Measurements from ENCODE around the gene STAT1. TPM values are rescaled to one million over a fixed set of nuclear protein-coding genes. Genes with fewer than 3 reads are reported as not detected.

STAT1 gene
- polyA plus RNA-seq, 1 donor (not counting 4 experiments of a cell fraction or from before 2014, with no cell fraction given) = 181 TPM

DNA sequence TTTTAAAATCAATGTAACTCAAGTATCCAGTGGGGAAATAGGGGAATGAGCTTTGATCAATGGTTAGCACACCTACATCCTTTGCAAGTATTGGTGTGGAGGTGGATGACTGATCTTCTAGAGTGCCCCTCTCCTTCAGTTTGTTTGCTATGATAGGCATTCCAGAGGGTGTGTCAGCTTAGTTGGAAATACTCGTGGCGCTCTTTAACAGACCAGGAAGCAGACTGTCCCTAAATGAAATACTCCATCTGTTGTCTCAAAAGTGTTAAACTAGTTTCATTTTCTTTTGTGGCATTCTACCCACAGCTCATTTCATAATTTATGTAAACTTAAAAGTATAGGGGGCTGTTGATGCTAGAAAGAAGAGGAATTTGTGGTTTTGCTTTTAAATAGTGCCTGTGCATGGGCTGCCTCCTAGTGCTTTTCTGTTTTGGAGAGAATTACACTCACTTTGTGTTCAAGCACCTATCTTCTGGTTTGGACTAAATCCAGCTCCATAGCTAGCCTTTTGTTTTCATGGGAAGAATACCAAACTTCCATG is 66.2 kb downstream of the STAT1 start:
- H3K9ac ChIP-seq (ENCODE audit: control insufficient read depth, extremely low read depth, insufficient read depth, low read length) = no peak overlapping the region
- H3K36me3 ChIP-seq (ENCODE audit: control insufficient read depth in 2 of 2, extremely low read depth in 1 of 2, insufficient read depth in 2 of 2, low read length in 2 of 2) = no peaks in the 10 kb centered on the region
- no peaks in the 10 kb centered on the region for H4K20me1 ChIP-seq (ENCODE audit: control insufficient read depth, extremely low read depth, insufficient read depth, low read length)
- H3K27ac ChIP-seq (ENCODE audit: control insufficient read depth, insufficient read depth, low read length) = peak overlapping the region; percentile 0
- H3K9me1 ChIP-seq (ENCODE audit: control insufficient read depth, extremely low read depth, insufficient read depth, low read length) = no peaks in the 10 kb centered on the region
- H3K4me3 ChIP-seq (ENCODE audit: control insufficient read depth in 2 of 3, extremely low read depth in 1 of 3, insufficient read depth in 2 of 3, low read depth in 1 of 3, low read length in 3 of 3) = no peak overlapping the region
- dilution Hi-C loops (cut with MboI; ENCODE audit: extremely low pct_ligation_motif_present, low sequenced_read_pairs) = no loop called here
- H3K9me3 ChIP-seq (ENCODE audit: control insufficient read depth, low read depth, low read length) = no peaks in the 10 kb centered on the region
- FAIRE-seq (peak; percentile 87), DNase-seq (ENCODE audit: low read depth, low spot score) (no peak)
- peak overlapping the region; percentile 42 for H3K4me2 ChIP-seq (ENCODE audit: control insufficient read depth, extremely low read depth, insufficient read depth, low read depth, low read length)
- no peaks in the 10 kb centered on the region for H3K27me3 ChIP-seq (ENCODE audit: control insufficient read depth, extremely low read depth, insufficient read depth, low read length)
- H3K4me1 ChIP-seq (ENCODE audit: control insufficient read depth, extremely low read depth, insufficient read depth, low read length) = peaks cover 28% of the 10 kb centered on the region
- H2AFZ ChIP-seq (ENCODE audit: control insufficient read depth, low read length) = no peak overlapping the region
- TF ChIP-seq EZH2 (IDR thresholded peaks at IDR 0.05; ENCODE audit: low read length) = no peak
- no peaks in the 10 kb centered on the region for H3K79me2 ChIP-seq (ENCODE audit: control insufficient read depth, insufficient read depth, low read length)

DNA sequence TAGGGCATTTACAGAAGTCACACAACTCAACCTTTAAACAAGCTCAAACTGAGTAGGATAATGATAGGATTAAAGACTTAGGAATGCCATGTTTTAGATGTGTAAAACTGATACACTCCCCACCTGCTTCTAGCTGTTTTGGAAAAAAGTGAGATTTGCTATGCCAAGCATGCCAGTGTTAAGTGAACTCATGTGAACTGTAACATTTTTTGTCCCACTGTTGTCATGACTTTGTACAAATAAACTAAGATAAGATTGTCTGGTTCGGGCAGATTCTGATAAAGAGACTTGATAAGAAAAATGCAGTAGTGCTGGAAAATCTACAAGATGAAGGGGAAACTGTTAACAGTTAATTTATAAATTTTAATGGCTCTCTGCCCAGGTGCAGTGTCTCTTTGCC is 66.8 kb downstream of the STAT1 start:
- TF ChIP-seq CTCF (optimal IDR thresholded peaks at IDR 0.05 in 1 of 3, IDR thresholded peaks at IDR 0.05 in 1 of 3, conservative IDR thresholded peaks at IDR 0.05 in 1 of 3; ENCODE audit: extremely low read depth in 1 of 3, insufficient read depth in 2 of 3, low read length in 3 of 3) (no peak), EZH2 (IDR thresholded peaks at IDR 0.05; ENCODE audit: low read length) (no peak)
- Histone ChIP-seq H3K4me2 (ENCODE audit: control insufficient read depth, extremely low read depth, insufficient read depth, low read depth, low read length) (peak overlapping the region; percentile 42), H3K79me2 (ENCODE audit: control insufficient read depth, insufficient read depth, low read length) (no peaks in the 10 kb centered on the region), H3K27me3 (ENCODE audit: control insufficient read depth, extremely low read depth, insufficient read depth, low read length) (no peaks in the 10 kb centered on the region), H3K9me3 (ENCODE audit: control insufficient read depth, low read depth, low read length) (no peaks in the 10 kb centered on the region), H3K9ac (ENCODE audit: control insufficient read depth, extremely low read depth, insufficient read depth, low read length) (no peak overlapping the region), H4K20me1 (ENCODE audit: control insufficient read depth, extremely low read depth, insufficient read depth, low read length) (no peaks in the 10 kb centered on the region), H2AFZ (ENCODE audit: control insufficient read depth, low read length) (no peak overlapping the region), H3K4me1 (ENCODE audit: control insufficient read depth, extremely low read depth, insufficient read depth, low read length) (peaks cover 28% of the 10 kb centered on the region), H3K4me3 (ENCODE audit: control insufficient read depth in 2 of 3, extremely low read depth in 1 of 3, insufficient read depth in 2 of 3, low read depth in 1 of 3, low read length in 3 of 3) (no peak overlapping the region), H3K36me3 (ENCODE audit: control insufficient read depth in 2 of 2, extremely low read depth in 1 of 2, insufficient read depth in 2 of 2, low read length in 2 of 2) (no peaks in the 10 kb centered on the region), H3K9me1 (ENCODE audit: control insufficient read depth, extremely low read depth, insufficient read depth, low read length) (no peaks in the 10 kb centered on the region), H3K27ac (ENCODE audit: control insufficient read depth, insufficient read depth, low read length) (no peak overlapping the region)
- peak; percentile 65 for FAIRE-seq
- dilution Hi-C loops (cut with MboI; ENCODE audit: extremely low pct_ligation_motif_present, low sequenced_read_pairs) = no loop called here
- no peak for DNase-seq (ENCODE audit: low read depth, low spot score)

DNA sequence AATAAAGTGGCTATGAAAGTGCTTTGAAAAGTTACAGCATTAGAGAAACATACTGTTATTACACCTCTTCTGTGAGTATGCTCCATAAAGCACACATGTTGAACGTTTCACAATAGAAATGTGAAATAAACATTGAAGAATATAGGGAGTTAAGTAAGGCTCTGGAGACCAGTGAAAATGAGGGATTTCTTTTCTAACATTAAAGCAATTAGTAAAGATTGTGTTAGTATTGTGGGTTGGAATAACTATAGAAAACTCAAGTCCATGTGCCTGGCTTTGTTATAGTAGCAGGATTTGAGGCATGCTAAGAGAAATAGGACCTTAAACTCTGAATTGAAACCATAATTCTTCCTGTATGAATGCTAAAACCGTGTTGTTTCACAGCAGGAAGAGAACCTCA is 70.3 kb downstream of the STAT1 start:
- no peak for DNase-seq (ENCODE audit: low read depth, low spot score)
- dilution Hi-C loops (cut with MboI; ENCODE audit: extremely low pct_ligation_motif_present, low sequenced_read_pairs) = no loop called here
- no peaks in the 10 kb centered on the region for H3K36me3 ChIP-seq (ENCODE audit: control insufficient read depth in 2 of 2, extremely low read depth in 1 of 2, insufficient read depth in 2 of 2, low read length in 2 of 2)
- no peak overlapping the region for H2AFZ ChIP-seq (ENCODE audit: control insufficient read depth, low read length)
- no peak for TF ChIP-seq EZH2 (IDR thresholded peaks at IDR 0.05; ENCODE audit: low read length)
- no peak for TF ChIP-seq CTCF (optimal IDR thresholded peaks at IDR 0.05 in 1 of 3, IDR thresholded peaks at IDR 0.05 in 1 of 3, conservative IDR thresholded peaks at IDR 0.05 in 1 of 3; ENCODE audit: extremely low read depth in 1 of 3, insufficient read depth in 2 of 3, low read length in 3 of 3)
- H3K27me3 ChIP-seq (ENCODE audit: control insufficient read depth, extremely low read depth, insufficient read depth, low read length) = no peaks in the 10 kb centered on the region
- no peak for FAIRE-seq
- no peaks in the 10 kb centered on the region for H3K9me3 ChIP-seq (ENCODE audit: control insufficient read depth, low read depth, low read length)
- H3K79me2 ChIP-seq (ENCODE audit: control insufficient read depth, insufficient read depth, low read length) = no peaks in the 10 kb centered on the region
- no peaks in the 10 kb centered on the region for H4K20me1 ChIP-seq (ENCODE audit: control insufficient read depth, extremely low read depth, insufficient read depth, low read length)
- no peaks in the 10 kb centered on the region for H3K9me1 ChIP-seq (ENCODE audit: control insufficient read depth, extremely low read depth, insufficient read depth, low read length)
- H3K4me3 ChIP-seq (ENCODE audit: control insufficient read depth in 2 of 3, extremely low read depth in 1 of 3, insufficient read depth in 2 of 3, low read depth in 1 of 3, low read length in 3 of 3) = no peak overlapping the region
- H3K4me2 ChIP-seq (ENCODE audit: control insufficient read depth, extremely low read depth, insufficient read depth, low read depth, low read length) = no peak overlapping the region
- no peak overlapping the region for H3K27ac ChIP-seq (ENCODE audit: control insufficient read depth, insufficient read depth, low read length)
- H3K4me1 ChIP-seq (ENCODE audit: control insufficient read depth, extremely low read depth, insufficient read depth, low read length) = peaks cover 25% of the 10 kb centered on the region
- H3K9ac ChIP-seq (ENCODE audit: control insufficient read depth, extremely low read depth, insufficient read depth, low read length) = no peak overlapping the region

Data from keratinocyte (primary cell).